ENCODE measurements around the gene BAIAP3. TPM values are rescaled to one million over a fixed set of nuclear protein-coding genes. Genes with fewer than 3 reads are reported as not detected.

BAIAP3 gene
- total RNA-seq, 4 donors from 2014 or later: 1.5 to 14.2 (median 1.9) TPM

DNA sequence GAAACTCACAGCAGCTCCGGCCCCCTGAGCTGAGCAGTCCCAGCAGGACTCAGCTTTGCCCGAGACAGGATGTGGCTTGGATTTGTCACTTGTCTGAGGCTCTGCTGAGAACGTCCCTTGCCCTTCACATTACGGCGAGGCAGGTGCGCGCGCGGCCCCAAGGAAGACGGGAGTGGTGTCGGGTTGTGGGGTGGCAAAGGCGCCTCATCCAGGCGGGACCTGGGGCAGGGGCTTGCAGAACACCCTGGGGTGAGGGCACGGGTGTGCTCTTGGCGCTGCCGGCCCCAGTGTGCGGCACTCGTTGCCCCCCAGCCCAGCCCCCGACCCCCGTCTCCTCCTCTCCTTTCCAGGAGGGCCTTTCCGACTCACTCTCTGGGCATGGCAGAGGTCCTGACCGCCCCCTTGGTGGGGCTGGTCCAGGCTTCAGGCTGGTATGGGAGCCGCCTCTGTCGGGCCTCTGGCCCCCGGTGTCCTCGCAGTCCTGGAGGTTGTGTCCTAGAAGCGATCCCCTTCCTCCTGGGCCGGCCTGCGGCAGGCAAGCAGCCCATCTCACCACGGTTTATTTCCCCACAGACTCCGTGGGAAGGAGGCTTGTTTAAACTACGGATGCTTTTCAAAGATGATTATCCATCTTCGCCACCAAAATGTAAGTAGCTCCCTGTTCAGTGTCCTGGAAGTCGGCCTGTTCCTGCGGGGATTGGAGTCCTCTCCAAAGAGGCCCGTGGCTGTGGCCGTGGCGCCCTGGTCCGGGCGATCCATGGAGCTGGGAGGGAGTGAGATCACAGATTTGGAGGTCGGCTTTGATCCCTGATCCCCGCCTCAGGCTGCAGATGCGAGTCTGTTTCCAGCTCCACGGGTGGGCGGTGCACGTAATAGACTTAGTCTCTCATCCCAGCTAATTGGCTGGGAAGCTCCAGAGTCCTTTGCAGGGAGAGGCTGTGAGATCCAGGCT is 18.1 kb upstream of the BAIAP3 start:
- TF ChIP-seq, protein P1, sequence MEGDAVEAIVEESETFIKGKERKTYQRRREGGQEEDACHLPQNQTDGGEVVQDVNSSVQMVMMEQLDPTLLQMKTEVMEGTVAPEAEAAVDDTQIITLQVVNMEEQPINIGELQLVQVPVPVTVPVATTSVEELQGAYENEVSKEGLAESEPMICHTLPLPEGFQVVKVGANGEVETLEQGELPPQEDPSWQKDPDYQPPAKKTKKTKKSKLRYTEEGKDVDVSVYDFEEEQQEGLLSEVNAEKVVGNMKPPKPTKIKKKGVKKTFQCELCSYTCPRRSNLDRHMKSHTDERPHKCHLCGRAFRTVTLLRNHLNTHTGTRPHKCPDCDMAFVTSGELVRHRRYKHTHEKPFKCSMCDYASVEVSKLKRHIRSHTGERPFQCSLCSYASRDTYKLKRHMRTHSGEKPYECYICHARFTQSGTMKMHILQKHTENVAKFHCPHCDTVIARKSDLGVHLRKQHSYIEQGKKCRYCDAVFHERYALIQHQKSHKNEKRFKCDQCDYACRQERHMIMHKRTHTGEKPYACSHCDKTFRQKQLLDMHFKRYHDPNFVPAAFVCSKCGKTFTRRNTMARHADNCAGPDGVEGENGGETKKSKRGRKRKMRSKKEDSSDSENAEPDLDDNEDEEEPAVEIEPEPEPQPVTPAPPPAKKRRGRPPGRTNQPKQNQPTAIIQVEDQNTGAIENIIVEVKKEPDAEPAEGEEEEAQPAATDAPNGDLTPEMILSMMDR (IDR thresholded peaks at IDR 0.05): no peak
- ATAC-seq (ENCODE audit: low FRiP score): no peak
- no peak for DNase-seq (ENCODE audit: low spot score)

DNA sequence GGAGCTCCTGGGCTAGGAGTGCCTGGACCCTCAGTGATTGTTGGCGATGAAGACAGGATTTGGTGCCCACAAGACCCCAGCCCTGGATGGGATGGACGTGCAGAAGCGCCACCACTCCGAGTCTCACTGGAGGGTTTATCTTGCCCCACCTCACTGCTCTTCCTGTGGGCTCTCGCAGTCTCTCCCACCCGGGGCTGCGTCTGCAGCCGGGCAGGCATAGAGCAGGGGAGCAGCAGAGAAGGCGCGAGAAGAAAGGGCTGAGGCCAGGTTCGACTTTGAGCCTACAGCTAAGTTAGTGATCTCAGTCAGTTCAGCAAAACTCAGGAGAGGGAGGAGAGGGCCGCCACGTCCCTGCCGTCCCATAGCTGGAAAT is 17.4 kb upstream of the BAIAP3 start:
- TF ChIP-seq, protein P1 (IDR thresholded peaks at IDR 0.05): no peak
- DNase-seq (ENCODE audit: low spot score) (no peak), ATAC-seq (ENCODE audit: low FRiP score) (no peak)

DNA sequence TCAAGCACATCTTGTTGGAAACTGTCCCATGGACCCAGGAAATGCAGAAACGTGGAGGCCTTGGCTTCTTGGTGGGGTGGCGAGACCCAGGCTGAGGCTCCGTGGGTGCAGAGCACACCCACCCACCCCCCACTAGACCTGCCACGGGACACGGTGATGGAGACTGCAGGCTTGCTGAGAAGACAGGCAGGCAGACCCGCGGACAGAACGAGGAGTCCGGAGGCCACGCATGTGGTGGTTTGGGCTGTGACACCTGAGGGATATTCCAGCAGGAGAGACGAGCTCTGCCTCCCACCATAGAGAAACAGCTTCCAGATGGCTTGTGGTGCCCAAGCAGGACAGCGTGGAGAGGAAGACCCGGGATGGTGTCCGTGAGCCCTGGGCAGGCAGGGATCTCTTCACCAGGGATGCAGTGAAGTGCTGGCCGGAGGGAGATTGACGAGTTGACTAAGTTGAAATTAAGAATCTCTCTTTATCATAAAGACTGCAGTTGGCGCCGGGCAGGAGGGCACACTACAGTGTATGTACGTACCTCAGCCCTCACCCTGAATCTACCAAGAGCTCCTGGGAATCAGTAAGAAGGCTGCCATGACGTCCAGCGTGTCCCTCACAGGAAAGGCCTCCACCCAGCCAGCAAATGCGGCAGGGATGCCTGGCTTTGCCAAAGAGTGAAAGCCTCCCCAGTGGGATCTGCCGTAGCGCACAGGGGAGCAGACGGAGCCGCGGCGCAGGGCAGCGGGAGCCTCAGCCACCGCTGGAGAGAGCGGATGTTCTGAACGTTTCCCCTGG is 15.8 kb upstream of the BAIAP3 start:
- DNase-seq (ENCODE audit: low spot score): no peak
- TF ChIP-seq, protein P1 (IDR thresholded peaks at IDR 0.05): no peak
- no peak for ATAC-seq (ENCODE audit: low FRiP score)

DNA sequence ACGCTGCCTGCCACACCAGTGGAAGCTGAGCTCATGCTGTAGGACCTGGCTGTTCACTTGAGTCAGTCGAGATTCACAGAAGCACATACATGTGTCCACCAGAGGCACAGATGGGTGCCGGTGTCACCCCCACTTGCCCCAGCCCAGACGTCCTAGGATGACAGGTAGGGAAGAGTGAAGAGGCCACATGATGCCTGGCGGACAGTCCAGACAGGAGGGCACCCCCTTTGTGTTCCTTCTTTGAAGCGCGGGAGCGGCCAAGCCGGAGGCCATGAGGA is 15.2 kb upstream of the BAIAP3 start:
- DNase-seq (ENCODE audit: low spot score): no peak
- no peak for ATAC-seq (ENCODE audit: low FRiP score)
- TF ChIP-seq, protein P1 (IDR thresholded peaks at IDR 0.05): no peak

DNA sequence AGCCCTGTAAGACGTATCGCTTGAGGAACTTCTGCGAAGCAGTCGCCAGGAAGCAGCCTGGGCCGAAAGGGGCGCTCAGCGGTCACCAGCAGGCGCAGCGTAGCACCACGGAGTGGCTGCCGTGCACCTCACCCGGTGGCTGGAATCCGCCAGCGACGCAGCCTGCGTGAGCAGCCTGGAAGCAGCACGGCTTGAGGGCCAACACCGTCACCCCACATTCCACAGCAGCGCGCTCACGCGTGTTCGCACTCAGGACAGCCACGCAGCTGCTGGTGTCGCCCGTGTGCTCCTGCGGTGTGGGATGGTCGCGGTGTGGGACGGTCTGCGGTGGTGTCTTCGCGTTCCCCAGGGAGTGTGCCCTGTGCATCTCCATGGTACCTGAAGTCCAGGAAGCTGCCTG is 14.4 kb upstream of the BAIAP3 start:
- DNase-seq (ENCODE audit: low spot score) (no peak), ATAC-seq (ENCODE audit: low FRiP score) (no peak)
- TF ChIP-seq, protein P1 (IDR thresholded peaks at IDR 0.05): no peak

DNA sequence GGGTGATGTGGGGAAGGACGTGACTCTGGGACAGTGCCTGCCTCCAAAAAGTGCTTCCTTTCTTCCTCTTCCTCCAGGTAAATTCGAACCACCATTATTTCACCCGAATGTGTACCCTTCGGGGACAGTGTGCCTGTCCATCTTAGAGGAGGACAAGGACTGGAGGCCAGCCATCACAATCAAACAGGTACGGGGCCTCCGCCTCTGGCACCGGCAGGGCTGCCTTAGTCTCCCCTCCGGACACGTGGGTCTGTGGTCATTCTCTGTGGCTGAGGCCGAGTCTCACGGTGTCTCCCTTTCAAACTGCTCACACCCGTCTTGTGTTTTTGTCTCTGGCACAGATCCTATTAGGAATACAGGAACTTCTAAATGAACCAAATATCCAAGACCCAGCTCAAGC is 13.3 kb upstream of the BAIAP3 start:
- ATAC-seq (ENCODE audit: low FRiP score): no peak
- TF ChIP-seq, protein P1 (IDR thresholded peaks at IDR 0.05): no peak
- DNase-seq (ENCODE audit: low spot score): no peak
